ENCODE data around the gene ADPRM. TPM values are rescaled to one million over a fixed set of nuclear protein-coding genes. Genes with fewer than 3 reads are reported as not detected.

The ADPRM gene, protein sequence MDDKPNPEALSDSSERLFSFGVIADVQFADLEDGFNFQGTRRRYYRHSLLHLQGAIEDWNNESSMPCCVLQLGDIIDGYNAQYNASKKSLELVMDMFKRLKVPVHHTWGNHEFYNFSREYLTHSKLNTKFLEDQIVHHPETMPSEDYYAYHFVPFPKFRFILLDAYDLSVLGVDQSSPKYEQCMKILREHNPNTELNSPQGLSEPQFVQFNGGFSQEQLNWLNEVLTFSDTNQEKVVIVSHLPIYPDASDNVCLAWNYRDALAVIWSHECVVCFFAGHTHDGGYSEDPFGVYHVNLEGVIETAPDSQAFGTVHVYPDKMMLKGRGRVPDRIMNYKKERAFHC
- total RNA-seq = 9.2 TPM
- 9.6 TPM for polyA plus RNA-seq (ENCODE audit: insufficient read depth, low read depth, low replicate concordance)
- long read RNA-seq, donor 1, partial matches to known transcripts = 0 of 8 reads
- long read RNA-seq, donor 1, other reads (novel, unspliced or antisense) = 7 of 8 reads
- long read RNA-seq, donor 2, partial matches to known transcripts = 0 of 8 reads
- long read RNA-seq, donor 2, other reads (novel, unspliced or antisense) = 5 of 8 reads
- long read RNA-seq, donor 3, partial matches to known transcripts = 0 of 14 reads
- long read RNA-seq, donor 3, other reads (novel, unspliced or antisense) = 9 of 14 reads
- long read RNA-seq, donor 4, partial matches to known transcripts = 0 of 1 reads
- long read RNA-seq, donor 4, other reads (novel, unspliced or antisense) = 0 of 1 reads
- long read RNA-seq, donor 5 = 0 reads
- long read RNA-seq, donor 6, partial matches to known transcripts = 0 of 8 reads
- long read RNA-seq, donor 6, other reads (novel, unspliced or antisense) = 0 of 8 reads
- long read RNA-seq, donor 7, partial matches to known transcripts = 1 of 9 reads
- long read RNA-seq, donor 7, other reads (novel, unspliced or antisense) = 3 of 9 reads
- long read RNA-seq, donor 8, partial matches to known transcripts = 5 of 9 reads
- long read RNA-seq, donor 8, other reads (novel, unspliced or antisense) = 0 of 9 reads
- long read RNA-seq, donor 9, partial matches to known transcripts = 0 of 2 reads
- long read RNA-seq, donor 9, other reads (novel, unspliced or antisense) = 0 of 2 reads
- long read RNA-seq, donor 10, partial matches to known transcripts = 0 of 7 reads
- long read RNA-seq, donor 10, other reads (novel, unspliced or antisense) = 5 of 7 reads

- Histone ChIP-seq H3K9ac (ENCODE audit: low read length in 3 of 3) (peak within 1 kb of the TSS; percentile 75 to 87 (median 78)), H3K27me3 (ENCODE audit: control insufficient read depth, insufficient read depth, low read length) (no peaks in the 10 kb centered on the region), H3K36me3 (ENCODE audit: control insufficient read depth in 2 of 3, insufficient read depth in 3 of 3, low read length in 3 of 3) (peaks cover 0 to 10% (median 7%) of the 10 kb centered on the region in 3 donors), H3K4me1 (ENCODE audit: control insufficient read depth in 2 of 3, insufficient read depth in 2 of 3, low read depth in 1 of 3, low read length in 3 of 3) (peaks cover 0 to 12% (median 7%) of the 10 kb centered on the region in 3 donors), H3K4me3 (ENCODE audit: low read length in 3 of 3) (peak within 1 kb of the TSS; percentile 80 to 95 (median 85)), H3K9me3 (ENCODE audit: control insufficient read depth in 2 of 3, insufficient read depth in 1 of 3, low read length in 3 of 3) (no peaks in the 10 kb centered on the region), H3K27ac (ENCODE audit: low read depth in 2 of 2, low read length in 2 of 2) (peak within 1 kb of the TSS; percentile 77 to 91)
- DNase-seq (peak; percentile 96 to 99 (median 98)), FAIRE-seq (no peak)
- peak; percentile 49 for TF ChIP-seq CTCF (IDR thresholded peaks at IDR 0.05; ENCODE audit: borderline replicate concordance, extremely low read depth, insufficient read depth)
- intact Hi-C loops (cut with DNase I) = no loop called here
These were observed at the start of gene ADPRM, which contains the start of gene SCO1 for GRCh38 chr17:10697092-10698081. Gene ADPRM (plus strand): TSS chr17:10697594. CDS start chr17:10704927, 7,333 bp downstream. Gene SCO1 (minus strand): TSS chr17:10697533. CDS start chr17:10697507, 26 bp downstream.

DNA sequence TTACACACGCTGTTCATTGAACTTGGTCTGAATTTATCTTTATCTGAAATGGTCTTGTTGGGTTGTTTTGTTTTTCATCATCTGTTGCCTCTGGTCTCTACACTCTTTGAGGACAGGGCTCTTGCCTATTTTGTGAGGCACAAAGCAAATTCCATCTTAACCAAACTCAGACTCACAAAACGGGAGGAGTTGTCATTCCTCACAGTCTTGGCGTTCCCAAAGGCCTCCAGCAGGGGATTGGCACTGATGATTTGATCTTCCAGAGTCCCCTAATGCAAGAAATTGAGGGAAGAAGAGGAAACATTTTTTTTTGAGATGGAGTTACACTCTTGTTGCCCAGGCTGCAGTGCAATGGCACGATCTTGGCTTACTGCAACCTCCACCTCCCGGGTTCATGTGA lies 49.0 kb upstream of the ADPRM start:
- H3K27me3 ChIP-seq (ENCODE audit: control insufficient read depth, insufficient read depth, low read length) = no peaks in the 10 kb centered on the region
- intact Hi-C loops (cut with DNase I) = no loop called here
- H3K9ac ChIP-seq (ENCODE audit: low read length in 3 of 3) = no peak overlapping the region
- H3K36me3 ChIP-seq (ENCODE audit: control insufficient read depth in 2 of 3, insufficient read depth in 3 of 3, low read length in 3 of 3) = no peaks in the 10 kb centered on the region
- no peaks in the 10 kb centered on the region for H3K9me3 ChIP-seq (ENCODE audit: control insufficient read depth in 2 of 3, insufficient read depth in 1 of 3, low read length in 3 of 3)
- H3K27ac ChIP-seq (ENCODE audit: low read depth in 2 of 2, low read length in 2 of 2) = no peak overlapping the region
- no peaks in the 10 kb centered on the region for H3K4me1 ChIP-seq (ENCODE audit: control insufficient read depth in 2 of 3, insufficient read depth in 2 of 3, low read depth in 1 of 3, low read length in 3 of 3)
- TF ChIP-seq CTCF (IDR thresholded peaks at IDR 0.05; ENCODE audit: borderline replicate concordance, extremely low read depth, insufficient read depth) = no peak
- H3K4me3 ChIP-seq (ENCODE audit: low read length in 3 of 3) = no peak overlapping the region
- FAIRE-seq (no peak), DNase-seq (no peak)

DNA sequence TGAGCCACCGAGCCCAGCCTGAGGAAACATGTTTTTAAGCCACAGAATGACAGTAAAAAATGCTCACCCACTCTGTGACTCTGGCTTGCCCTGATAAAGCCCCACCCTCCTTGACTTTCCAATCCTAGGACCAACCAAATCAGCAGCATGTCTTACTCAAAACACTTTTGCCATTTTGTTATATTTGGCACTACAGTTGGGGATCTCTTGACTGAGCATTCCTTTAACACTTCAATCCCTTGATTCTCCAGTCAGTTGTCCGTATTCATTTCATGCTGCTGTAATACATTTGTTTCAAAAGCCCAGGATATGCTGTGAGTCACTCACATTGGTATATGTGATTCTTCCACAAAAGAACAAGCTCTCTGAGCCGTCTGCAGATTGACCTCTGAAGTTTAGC lies 48.4 kb upstream of the ADPRM start:
- no peak for DNase-seq
- no peak for TF ChIP-seq CTCF (IDR thresholded peaks at IDR 0.05; ENCODE audit: borderline replicate concordance, extremely low read depth, insufficient read depth)
- intact Hi-C loops (cut with DNase I) = no loop called here
- Histone ChIP-seq H3K4me3 (ENCODE audit: low read length in 3 of 3) (no peak overlapping the region), H3K4me1 (ENCODE audit: control insufficient read depth in 2 of 3, insufficient read depth in 2 of 3, low read depth in 1 of 3, low read length in 3 of 3) (no peaks in the 10 kb centered on the region), H3K9ac (ENCODE audit: low read length in 3 of 3) (no peak overlapping the region), H3K27ac (ENCODE audit: low read depth in 2 of 2, low read length in 2 of 2) (no peak overlapping the region), H3K36me3 (ENCODE audit: control insufficient read depth in 2 of 3, insufficient read depth in 3 of 3, low read length in 3 of 3) (no peaks in the 10 kb centered on the region), H3K27me3 (ENCODE audit: control insufficient read depth, insufficient read depth, low read length) (no peaks in the 10 kb centered on the region), H3K9me3 (ENCODE audit: control insufficient read depth in 2 of 3, insufficient read depth in 1 of 3, low read length in 3 of 3) (no peaks in the 10 kb centered on the region)
- no peak for FAIRE-seq
